ENCODE measurements around the gene FRMD4A.

- no peak for TF ChIP-seq CTCF (IDR thresholded peaks at IDR 0.05; ENCODE audit: poor library complexity)
- no peak for TF ChIP-seq EZH2phosphoT487 (IDR thresholded peaks at IDR 0.05; ENCODE audit: low read depth, severe bottlenecking, unreplicated experiment)
Measured at GRCh38 chr10:14014423-14014822, 316.3 kb downstream of the FRMD4A start.

Data from hepatocyte (in vitro differentiated cells).